H7 (cell line): ENCODE results near the gene TMEM163. TPM values are rescaled to one million over a fixed set of nuclear protein-coding genes. Genes with fewer than 3 reads are reported as not detected.
A peak's percentile ranks its signal among the peaks of the same experiment; 100 is the strongest.
"Not testable (repeated sequence)": the region's sequence is repeated elsewhere in the genome, so short reads cannot be mapped to it uniquely, and the experiment has no call there.

ENCODE experiments used
- DNase-seq: peaks from one replicate; pipeline ENCODE4 v3.0.0; 2012
- H3K27me3 ChIP-seq: 2 replicates; pipeline ENCODE4 v1.6.0; 2011; ENCODE audit warnings: mild to moderate bottlenecking, low read length; ENCODE audit not compliant: control insufficient read depth, insufficient read depth
- H3K36me3 ChIP-seq: replicated peaks from 2 replicates; pipeline ENCODE4 v1.5.1; 2011; ENCODE audit warnings: low read length; ENCODE audit not compliant: control insufficient read depth, insufficient read depth
- H3K4me3 ChIP-seq: 2 replicates; pipeline ENCODE4 v1.5.1; 2011; ENCODE audit warnings: low read depth, mild to moderate bottlenecking, control low read depth, low read length, moderate library complexity; ENCODE audit not compliant: insufficient read depth
- total RNA-seq: library from RNA; depleted of rRNA; stranded (reverse); fragments of >200 nt; shearing (Covaris generic); gene quantifications from 2 replicates; pipeline ENCODE4 v1.2.3, GENCODE V29; 2014

The TMEM163 gene
- total RNA-seq, 1 experiment from 2014 or later: 0.14 TPM

- Histone ChIP-seq H3K27me3 (no peaks in the 10 kb centered on the region), H3K36me3 (no peaks in the 10 kb centered on the region), H3K4me3 (no peak overlapping the region)
- no peak for DNase-seq
These were observed 226.9 kb downstream of the TMEM163 start for GRCh38 chr2:134491771-134492441.

- H3K27me3 ChIP-seq: no peaks in the 10 kb centered on the region
- no peak overlapping the region for H3K4me3 ChIP-seq
- H3K36me3 ChIP-seq: no peaks in the 10 kb centered on the region
- no peak for DNase-seq
These were observed 227.8 kb downstream of the TMEM163 start for GRCh38 chr2:134491022-134491421.

- DNase-seq: no peak
- H3K27me3 ChIP-seq: no peaks in the 10 kb centered on the region
- H3K36me3 ChIP-seq: no peaks in the 10 kb centered on the region
- no peak overlapping the region for H3K4me3 ChIP-seq
These were observed 228.2 kb downstream of the TMEM163 start for GRCh38 chr2:134490559-134490958.

GRCh38 chr2:134489732-134490384, 228.9 kb downstream of the TMEM163 start:
- H3K27me3 ChIP-seq: no peaks in the 10 kb centered on the region
- DNase-seq: peak; percentile 40

GRCh38 chr2:134482766-134483340, 235.9 kb downstream of the TMEM163 start:
- DNase-seq: no peak
- H3K4me3 ChIP-seq: no peak overlapping the region
- H3K36me3 ChIP-seq: no peaks in the 10 kb centered on the region
- no peaks in the 10 kb centered on the region for H3K27me3 ChIP-seq

More at GRCh38 chr2:134489732-134490384, 228.9 kb downstream of the TMEM163 start:
- Histone ChIP-seq H3K4me3 (no peak overlapping the region), H3K36me3 (no peaks in the 10 kb centered on the region)

- H3K36me3 ChIP-seq: no peaks in the 10 kb centered on the region
- H3K4me3 ChIP-seq: no peak overlapping the region
- H3K27me3 ChIP-seq: no peaks in the 10 kb centered on the region
- DNase-seq: no peak
These were observed 236.6 kb downstream of the TMEM163 start for GRCh38 chr2:134482131-134482723.

- Histone ChIP-seq H3K27me3 (no peaks in the 10 kb centered on the region), H3K36me3 (no peaks in the 10 kb centered on the region), H3K4me3 (no peak overlapping the region)
- DNase-seq: no peak
These were observed 239.0 kb downstream of the TMEM163 start for GRCh38 chr2:134479696-134480330.

GRCh38 chr2:134476982-134477381, 241.8 kb downstream of the TMEM163 start:
- H3K27me3 ChIP-seq, H3K4me3 ChIP-seq, DNase-seq, H3K36me3 ChIP-seq: not testable (repeated sequence)

GRCh38 chr2:134470561-134471168, 248.1 kb downstream of the TMEM163 start:
- Histone ChIP-seq H3K36me3 (no peaks in the 10 kb centered on the region), H3K27me3 (no peaks in the 10 kb centered on the region), H3K4me3 (no peak overlapping the region)
- DNase-seq: no peak

GRCh38 chr2:134469516-134470115, 249.2 kb downstream of the TMEM163 start:
- Histone ChIP-seq H3K4me3 (no peak overlapping the region), H3K36me3 (no peaks in the 10 kb centered on the region), H3K27me3 (no peaks in the 10 kb centered on the region)
- no peak for DNase-seq

GRCh38 chr2:134468776-134469175, 250.0 kb downstream of the TMEM163 start:
- no peak for DNase-seq
- H3K4me3 ChIP-seq: no peak overlapping the region
- H3K36me3 ChIP-seq: no peaks in the 10 kb centered on the region
- no peaks in the 10 kb centered on the region for H3K27me3 ChIP-seq

GRCh38 chr2:134468164-134468563, 250.6 kb downstream of the TMEM163 start:
- Histone ChIP-seq H3K36me3 (no peaks in the 10 kb centered on the region), H3K27me3 (no peaks in the 10 kb centered on the region), H3K4me3 (no peak overlapping the region)
- no peak for DNase-seq

- Histone ChIP-seq H3K4me3 (no peak overlapping the region), H3K27me3 (no peaks in the 10 kb centered on the region), H3K36me3 (no peaks in the 10 kb centered on the region)
- DNase-seq: peak; percentile 74
These were observed 252.7 kb downstream of the TMEM163 start for GRCh38 chr2:134466141-134466540.
